ENCODE results near the gene KLHL8. TPM values are rescaled to one million over a fixed set of nuclear protein-coding genes. Genes with fewer than 3 reads are reported as not detected.
A peak's percentile ranks its signal among the peaks of the same experiment; 100 is the strongest.

Gene KLHL8
- total RNA-seq (2021; ENCODE audit: unreplicated experiment) (24.2 TPM), Bru-seq, nascent RNA (percentile 80 among the genes with signal in this experiment), BruChase-seq, experiment 1, labeled RNA remaining after a 6-hour chase (percentile 84 among the genes with signal in this experiment), BruChase-seq, experiment 2, labeled RNA remaining after a 2-hour chase (percentile 82 among the genes with signal in this experiment)
- 21.3 and 22.3 TPM in 2 replicates for polyA plus RNA-seq (2012)
- long read RNA-seq, full-length matches to known transcripts = 62 of 81 reads
- long read RNA-seq, partial matches to known transcripts = 6 of 81 reads
- long read RNA-seq, other reads (novel, unspliced or antisense) = 13 of 81 reads

GRCh38 chr4:87220094-87220822, at the start of gene KLHL8:
KLHL8 (minus strand) TSS chr4:87220618; CDS start chr4:87195539, 25,079 bp downstream.
- peak; percentile 49 for DNase-seq (ENCODE audit: low read depth, low spot score)
- ChIA-PET RAD21 (ENCODE audit: low non-redundant PET in 1 of 2, low total read pairs in 2 of 2, uncharacterized antibody in 2 of 2, unreplicated experiment in 2 of 2) (interaction anchor here in 1 of 2 experiments (0.6 to 0.7 kb wide), 2 partner anchors 69 to 78 kb away, joined by 3 to 6 read pairs; no protein-coding TSS in a partner anchor), POLR2A (interaction anchor here (1.0 kb wide), 1 partner anchor 23 kb away, joined by 3 read pairs; no protein-coding TSS in a partner anchor), CTCF (interaction anchor here (3.5 kb wide), 1 partner anchor 69 kb away, joined by 16 read pairs; no protein-coding TSS in a partner anchor)
- Histone ChIP-seq H3K4me2 (ENCODE audit: low read length) (peak within 1 kb of the TSS; percentile 87), H2AFZ (ENCODE audit: low read depth, low read length, poor library complexity, severe bottlenecking) (peak within 1 kb of the TSS; percentile 100), H3K27ac (ENCODE audit: low read depth, low read length) (peak within 1 kb of the TSS; percentile 91), H3K36me3 (ENCODE audit: control insufficient read depth in 1 of 2, insufficient read depth in 2 of 2, low read length in 2 of 2) (no peaks in the 10 kb centered on the region), H3K4me3 (replicated peaks in 1 of 2; ENCODE audit: low read depth in 1 of 2, low read length in 2 of 2) (peak within 1 kb of the TSS; percentile 98 to 99), H3K9me3 (ENCODE audit: control insufficient read depth in 1 of 2, insufficient read depth in 1 of 2, low read depth in 1 of 2, low read length in 2 of 2) (no peaks in the 10 kb centered on the region), H4K20me1 (ENCODE audit: insufficient read depth) (no peaks in the 10 kb centered on the region), H3K27me3 (ENCODE audit: insufficient read depth, low read length) (no peaks in the 10 kb centered on the region), H3K9ac (ENCODE audit: low read length) (peak within 1 kb of the TSS; percentile 97), H3K79me2 (ENCODE audit: insufficient read depth, low read length) (peaks cover 48% of the 10 kb centered on the region), H3K9me2 (ENCODE audit: insufficient read depth) (no peaks in the 10 kb centered on the region), H3K4me1 (ENCODE audit: control insufficient read depth in 1 of 2, insufficient read depth in 2 of 2, low read length in 2 of 2) (peaks cover 2 to 17% of the 10 kb centered on the region in 2 experiments; a peak in 3 of 4 replicates)
- TF ChIP-seq POLR2A (IDR thresholded peaks at IDR 0.05; ENCODE audit: borderline replicate concordance, extremely low read depth, insufficient read depth, insufficient read length) (peak; percentile 94), ATF3 (IDR thresholded peaks at IDR 0.05) (no peak), SP1 (IDR thresholded peaks at IDR 0.05; ENCODE audit: low read depth) (peak; percentile 60), EGR1 (IDR thresholded peaks at IDR 0.05; ENCODE audit: low read depth) (peak; percentile 94), JUND (IDR thresholded peaks at IDR 0.05) (no peak), SRF (IDR thresholded peaks at IDR 0.05; ENCODE audit: low read depth) (no peak), YY1 (IDR thresholded peaks at IDR 0.05; ENCODE audit: extremely low read depth, insufficient replicate concordance, low read depth, low read length) (peak; percentile 57), REST (IDR thresholded peaks at IDR 0.05; ENCODE audit: low read depth) (no peak), ZBTB33 (IDR thresholded peaks at IDR 0.05; ENCODE audit: extremely low read depth, insufficient replicate concordance, low read length) (peak; percentile 86), CTCF (IDR thresholded peaks at IDR 0.05 in 2 of 3, conservative IDR thresholded peaks at IDR 0.05 in 1 of 3; ENCODE audit: borderline replicate concordance in 1 of 3, insufficient read depth in 1 of 3, low read depth in 2 of 3, low read length in 2 of 3) (0 out of 6 replicates have a peak, but pooled peaks of 1 of the 3 experiments have one; percentile 2), MAX (IDR thresholded peaks at IDR 0.05) (peak; percentile 53; the same call in 1 of the 2 replicates), CEBPB (IDR thresholded peaks at IDR 0.05; ENCODE audit: low read depth) (no peak), POLR2AphosphoS5 (IDR thresholded peaks at IDR 0.05; ENCODE audit: low read depth, low read length) (peak; percentile 97), RAD21 (IDR thresholded peaks at IDR 0.05; ENCODE audit: low read depth) (no peak), SIN3A (IDR thresholded peaks at IDR 0.05; ENCODE audit: low read depth) (peak; percentile 60; the same call in 1 of the 2 replicates), ELF1 (IDR thresholded peaks at IDR 0.05; ENCODE audit: borderline replicate concordance, low read depth) (no peak), ZFX (IDR thresholded peaks at IDR 0.05) (peak; percentile 50; the same call in 1 of the 2 replicates)
- intact Hi-C loops (cut with micrococcal nuclease) = no loop called here
- ATAC-seq = peak; percentile 96
- no TSS peak for BruUV-seq (replicated peaks)

Measured in HCT116 (cell line).